HG03521 (cell line): Measurements from ENCODE around the gene HOXB4.

Experiments used
- ATAC-seq: cut with Tn5 transposase; IDR thresholded peaks from one replicate; pipeline ENCODE4 v1.9.1; 2021; ENCODE audit warnings: mild to moderate bottlenecking, moderate library complexity; ENCODE audit not compliant: unreplicated experiment

The HOXB4 gene

GRCh38 chr17:48577946-48578615, at the start of gene HOXB4:
Gene HOXB4, minus strand, starts transcription at chr17:48578350. Its CDS starts 31 bp downstream, at chr17:48578319.
- no peak for ATAC-seq

- ATAC-seq = no peak
Observed at GRCh38 chr17:48627118-48627597, 49.0 kb upstream of the HOXB4 start.

- ATAC-seq = no peak
Observed at GRCh38 chr17:48626245-48627117, 48.3 kb upstream of the HOXB4 start, which contains the start of gene HOXB9. Gene HOXB9, minus strand, starts transcription at chr17:48626358. Its CDS starts 89 bp downstream, at chr17:48626269.

GRCh38 chr17:48625495-48626244, 47.5 kb upstream of the HOXB4 start:
- no peak for ATAC-seq

GRCh38 chr17:48624544-48625494, 46.7 kb upstream of the HOXB4 start:
- no peak for ATAC-seq

- no peak for ATAC-seq
Observed at GRCh38 chr17:48624118-48624517, 46.0 kb upstream of the HOXB4 start.

GRCh38 chr17:48623583-48623982, 45.4 kb upstream of the HOXB4 start:
- no peak for ATAC-seq

GRCh38 chr17:48622857-48623256, 44.7 kb upstream of the HOXB4 start:
- ATAC-seq = no peak

GRCh38 chr17:48621410-48622392, 43.6 kb upstream of the HOXB4 start:
- no peak for ATAC-seq

- ATAC-seq = no peak
Observed at GRCh38 chr17:48620461-48621139, 42.5 kb upstream of the HOXB4 start.

- ATAC-seq = no peak
Observed at GRCh38 chr17:48619826-48620449, 41.8 kb upstream of the HOXB4 start.

- ATAC-seq = no peak
Observed at GRCh38 chr17:48618256-48618896, 40.2 kb upstream of the HOXB4 start.

- no peak for ATAC-seq
Observed at GRCh38 chr17:48617471-48618255, 39.5 kb upstream of the HOXB4 start.

GRCh38 chr17:48616717-48617470, 38.7 kb upstream of the HOXB4 start:
- no peak for ATAC-seq

- ATAC-seq = no peak
Observed at GRCh38 chr17:48615963-48616716, 38.0 kb upstream of the HOXB4 start.
